RWPE1 (cell line): ENCODE data around the gene IFT74.

Experiments
- CTCF ChIA-PET: fragments of 350-600 bp; sonication (Branson Sonifier 250); formaldehyde crosslinking; extraction: SDS; loops from one replicate; lab custom pipeline; 2021; lab: Yijun Ruan, JAX
- POLR2A ChIA-PET: fragments of 400-600 bp; formaldehyde crosslinking; extraction: SDS; loops from one replicate; lab custom pipeline; 2020; ENCODE audit warnings: antibody characterized with exemption; ENCODE audit not compliant: low non-redundant PET; lab: Yijun Ruan, JAX
- DNase-seq: peaks from one replicate; pipeline ENCODE4 v3.0.0; 2012; ENCODE audit warnings: low spot score
- H3K27ac ChIP-seq: fragments of 450-650 bp; 2 replicates; pipeline ENCODE4 v1.5.1; 2017
- TF ChIP-seq, protein P1 (sequence below): fragments of 450-650 bp; conservative IDR thresholded peaks from 2 replicates; pipeline ENCODE4 v1.5.1; 2017; ENCODE audit warnings: low read depth, mild to moderate bottlenecking

IFT74 gene

GRCh38 chr9:27003426-27004077 lies 47.3 kb downstream of the IFT74 start:
- ChIA-PET POLR2A (no interaction called here), CTCF (interaction anchor here (0.6 kb wide), 1 partner anchor 110 kb away, joined by 5 read pairs; no protein-coding TSS in a partner anchor)
- no peak for DNase-seq
- H3K27ac ChIP-seq = no peak overlapping the region
- TF ChIP-seq, protein P1, sequence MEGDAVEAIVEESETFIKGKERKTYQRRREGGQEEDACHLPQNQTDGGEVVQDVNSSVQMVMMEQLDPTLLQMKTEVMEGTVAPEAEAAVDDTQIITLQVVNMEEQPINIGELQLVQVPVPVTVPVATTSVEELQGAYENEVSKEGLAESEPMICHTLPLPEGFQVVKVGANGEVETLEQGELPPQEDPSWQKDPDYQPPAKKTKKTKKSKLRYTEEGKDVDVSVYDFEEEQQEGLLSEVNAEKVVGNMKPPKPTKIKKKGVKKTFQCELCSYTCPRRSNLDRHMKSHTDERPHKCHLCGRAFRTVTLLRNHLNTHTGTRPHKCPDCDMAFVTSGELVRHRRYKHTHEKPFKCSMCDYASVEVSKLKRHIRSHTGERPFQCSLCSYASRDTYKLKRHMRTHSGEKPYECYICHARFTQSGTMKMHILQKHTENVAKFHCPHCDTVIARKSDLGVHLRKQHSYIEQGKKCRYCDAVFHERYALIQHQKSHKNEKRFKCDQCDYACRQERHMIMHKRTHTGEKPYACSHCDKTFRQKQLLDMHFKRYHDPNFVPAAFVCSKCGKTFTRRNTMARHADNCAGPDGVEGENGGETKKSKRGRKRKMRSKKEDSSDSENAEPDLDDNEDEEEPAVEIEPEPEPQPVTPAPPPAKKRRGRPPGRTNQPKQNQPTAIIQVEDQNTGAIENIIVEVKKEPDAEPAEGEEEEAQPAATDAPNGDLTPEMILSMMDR = no peak

GRCh38 chr9:27005491-27005890 lies 49.3 kb downstream of the IFT74 start, which contains the start of gene LRRC19:
TSS of gene LRRC19 (minus strand) at chr9:27005672. CDS start at chr9:26999694, 5,978 bp downstream.
- TF ChIP-seq, protein P1 = no peak
- H3K27ac ChIP-seq = no peak within 1 kb of the TSS
- no peak for DNase-seq
- ChIA-PET POLR2A (no interaction called here), CTCF (no interaction called here)

DNA sequence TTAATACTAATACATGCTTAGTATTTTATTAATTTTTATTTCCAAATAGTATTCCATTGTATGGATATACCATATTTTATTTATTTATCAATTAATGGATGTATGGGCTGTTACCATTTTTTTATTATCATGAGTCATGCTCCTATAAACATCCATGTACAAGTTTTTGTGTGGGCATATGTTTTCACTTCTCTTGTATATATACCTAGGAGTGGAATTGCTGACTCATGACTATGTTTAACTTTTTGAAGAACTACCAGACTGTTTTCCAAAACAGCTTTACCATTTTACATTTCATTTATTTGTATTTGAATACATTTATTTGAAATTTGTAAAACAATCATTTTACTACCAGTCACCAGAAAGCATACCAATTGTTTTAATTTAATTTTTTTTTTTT lies 63.4 kb downstream of the IFT74 start:
- POLR2A ChIA-PET = no interaction called here
- no peak for DNase-seq
- no peak overlapping the region for H3K27ac ChIP-seq
- CTCF ChIA-PET = interaction anchor here (0.6 kb wide), 2 partner anchors 257 to 529 kb away, joined by 3 read pairs; no protein-coding TSS in a partner anchor
- TF ChIP-seq, protein P1 = no peak

DNA sequence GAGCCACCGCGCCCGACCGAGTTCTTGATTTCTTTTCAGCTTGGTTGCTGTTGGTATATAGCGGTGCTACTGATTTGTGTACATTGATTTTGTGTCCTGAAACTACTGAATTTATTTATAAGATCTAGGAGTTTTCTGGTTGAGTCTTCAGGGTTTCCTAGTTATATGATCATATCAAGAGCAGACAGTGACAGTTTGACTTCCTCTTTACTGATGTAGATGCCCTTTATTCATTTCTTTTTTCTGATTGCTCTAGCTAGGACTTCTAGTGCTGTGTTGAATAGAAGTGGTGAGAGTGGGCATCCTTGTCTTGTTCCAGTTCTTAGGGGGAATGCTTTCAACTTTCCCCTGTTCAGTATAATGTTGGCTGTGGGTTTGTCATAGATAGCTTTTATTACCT lies 66.7 kb downstream of the IFT74 start:
- POLR2A ChIA-PET = no interaction called here
- CTCF ChIA-PET = no interaction called here

DNA sequence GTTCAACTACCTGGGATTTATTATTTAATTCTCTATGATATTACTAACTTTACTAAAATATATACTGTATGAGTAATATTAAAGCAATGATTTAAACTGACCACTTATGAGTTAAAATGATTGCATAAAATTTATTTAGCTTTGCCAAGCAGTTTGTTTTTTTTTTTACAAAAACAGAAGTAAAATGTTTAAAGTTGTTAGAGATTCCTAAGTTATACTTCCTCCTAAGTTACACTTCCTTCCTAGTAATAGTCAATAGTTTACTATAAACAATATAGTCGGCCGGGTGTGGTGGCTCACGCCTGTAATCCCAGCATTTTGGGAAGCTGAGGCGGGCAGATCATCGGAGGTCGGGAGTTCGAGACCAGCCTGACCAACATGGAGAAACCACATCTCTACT lies 73.0 kb downstream of the IFT74 start:
- ChIA-PET CTCF (no interaction called here), POLR2A (no interaction called here)
- TF ChIP-seq, protein P1 = no peak
- DNase-seq = no peak
- no peak overlapping the region for H3K27ac ChIP-seq

More for the DNA sequence above, 66.7 kb downstream of the IFT74 start:
- no peak overlapping the region for H3K27ac ChIP-seq
- DNase-seq = no peak
- TF ChIP-seq, protein P1 = no peak

GRCh38 chr9:27033815-27034403 lies 77.7 kb downstream of the IFT74 start:
- peak; percentile 64 for DNase-seq
- H3K27ac ChIP-seq = no peak overlapping the region
- POLR2A ChIA-PET = no interaction called here
- CTCF ChIA-PET = interaction anchor here (1.5 kb wide), 1 partner anchor 243 kb away, joined by 4 read pairs; no protein-coding TSS in a partner anchor
- TF ChIP-seq, protein P1 = peak; percentile 92
